D721Med (cell line): Measurements from ENCODE around the gene G3BP1.

ENCODE experiments used
- DNase-seq: peaks from one replicate; pipeline ENCODE4 v3.0.0; 2011; ENCODE audit warnings: low spot score; ENCODE audit not compliant: insufficient read length
- FAIRE-seq: peaks from 2 replicates; lab custom pipeline; 2011; peaks lifted over from hg19 to GRCh38; lab: Jason Lieb, UNC
- TF ChIP-seq, protein P1 (sequence below): IDR thresholded peaks from 2 replicates; pipeline ENCODE4 v1.5.1; 2012; ENCODE audit warnings: mild to moderate bottlenecking, control low read depth; ENCODE audit not compliant: insufficient read depth; ENCODE audit errors: missing control alignments

G3BP1 gene

DNA sequence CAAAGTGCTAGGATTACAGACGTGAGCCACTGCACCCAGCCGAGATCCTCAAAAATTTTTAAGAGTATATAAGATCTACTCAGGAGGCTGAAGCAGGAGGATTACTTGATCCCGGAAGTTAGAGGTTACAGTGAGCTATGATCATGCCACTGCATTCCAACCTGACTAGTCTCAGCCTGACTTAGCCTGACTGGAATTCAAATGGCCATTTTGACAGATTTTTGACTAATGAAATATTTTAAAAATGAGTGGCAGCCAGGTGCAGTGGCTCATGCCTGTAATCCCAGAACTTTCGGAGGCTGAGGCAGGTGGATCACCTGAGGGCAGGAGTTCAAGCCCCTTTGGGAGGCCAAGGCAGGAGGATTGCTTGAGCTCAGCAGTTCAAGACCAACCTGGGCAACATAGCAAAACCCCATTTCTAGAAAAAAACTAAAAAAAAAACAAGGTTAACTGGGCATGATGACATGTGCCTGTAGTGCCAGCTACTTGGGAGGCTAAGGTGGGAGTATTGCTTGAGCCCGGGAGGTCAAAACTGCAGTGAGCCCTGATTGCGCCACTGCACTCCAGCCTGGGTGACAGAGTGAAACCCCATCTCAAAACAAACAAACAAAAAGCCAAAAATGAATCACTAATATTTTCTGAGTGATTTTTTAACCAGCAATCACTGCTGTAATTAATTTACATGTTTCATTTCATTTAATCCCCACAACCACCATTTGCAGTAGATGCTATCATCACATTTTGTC is 29.9 kb upstream of the G3BP1 start:
- TF ChIP-seq, protein P1, sequence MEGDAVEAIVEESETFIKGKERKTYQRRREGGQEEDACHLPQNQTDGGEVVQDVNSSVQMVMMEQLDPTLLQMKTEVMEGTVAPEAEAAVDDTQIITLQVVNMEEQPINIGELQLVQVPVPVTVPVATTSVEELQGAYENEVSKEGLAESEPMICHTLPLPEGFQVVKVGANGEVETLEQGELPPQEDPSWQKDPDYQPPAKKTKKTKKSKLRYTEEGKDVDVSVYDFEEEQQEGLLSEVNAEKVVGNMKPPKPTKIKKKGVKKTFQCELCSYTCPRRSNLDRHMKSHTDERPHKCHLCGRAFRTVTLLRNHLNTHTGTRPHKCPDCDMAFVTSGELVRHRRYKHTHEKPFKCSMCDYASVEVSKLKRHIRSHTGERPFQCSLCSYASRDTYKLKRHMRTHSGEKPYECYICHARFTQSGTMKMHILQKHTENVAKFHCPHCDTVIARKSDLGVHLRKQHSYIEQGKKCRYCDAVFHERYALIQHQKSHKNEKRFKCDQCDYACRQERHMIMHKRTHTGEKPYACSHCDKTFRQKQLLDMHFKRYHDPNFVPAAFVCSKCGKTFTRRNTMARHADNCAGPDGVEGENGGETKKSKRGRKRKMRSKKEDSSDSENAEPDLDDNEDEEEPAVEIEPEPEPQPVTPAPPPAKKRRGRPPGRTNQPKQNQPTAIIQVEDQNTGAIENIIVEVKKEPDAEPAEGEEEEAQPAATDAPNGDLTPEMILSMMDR = no peak
- no peak for FAIRE-seq
- DNase-seq = no peak

DNA sequence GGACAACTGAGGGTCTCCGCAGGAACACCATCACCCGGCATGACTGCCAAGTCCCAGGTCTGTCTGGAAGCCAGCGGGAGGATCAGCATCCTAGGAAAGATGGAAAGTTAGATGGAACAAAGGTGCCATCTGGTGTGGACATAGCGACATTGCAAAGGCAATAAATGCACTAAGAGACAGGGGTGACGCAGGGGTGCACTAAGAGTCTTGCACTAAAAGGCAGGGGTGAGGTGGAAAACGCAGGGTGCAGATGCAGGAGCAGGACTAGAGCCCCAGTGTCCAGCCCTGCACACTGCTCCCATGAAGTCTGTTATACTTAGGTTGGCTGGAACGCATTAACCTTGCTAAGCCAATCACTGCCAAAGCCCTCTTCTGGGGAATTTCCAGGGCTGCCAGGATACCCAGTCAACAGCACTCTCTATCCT is 28.9 kb upstream of the G3BP1 start:
- FAIRE-seq (no peak), DNase-seq (no peak)
- TF ChIP-seq, protein P1 = peak; percentile 59

DNA sequence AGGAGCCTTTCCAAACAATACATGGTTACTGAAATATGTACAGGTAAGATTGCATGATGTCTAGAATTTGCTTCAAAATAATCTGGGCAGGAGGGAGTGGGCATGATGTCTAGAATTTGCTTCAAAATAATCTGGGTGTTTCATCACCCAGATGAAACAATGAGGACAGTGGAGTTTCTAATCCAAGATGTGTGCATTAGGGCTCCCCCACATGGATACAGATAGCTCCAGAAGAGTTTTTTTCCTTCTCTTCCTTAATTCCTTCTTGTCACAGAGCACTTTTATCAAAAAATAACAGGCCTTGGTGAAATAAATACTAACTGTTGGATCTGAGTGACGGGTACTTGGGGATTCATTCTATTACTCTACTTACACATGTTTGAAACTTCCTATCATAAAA is 28.2 kb upstream of the G3BP1 start:
- FAIRE-seq (no peak), DNase-seq (no peak)
- TF ChIP-seq, protein P1 = no peak

DNA sequence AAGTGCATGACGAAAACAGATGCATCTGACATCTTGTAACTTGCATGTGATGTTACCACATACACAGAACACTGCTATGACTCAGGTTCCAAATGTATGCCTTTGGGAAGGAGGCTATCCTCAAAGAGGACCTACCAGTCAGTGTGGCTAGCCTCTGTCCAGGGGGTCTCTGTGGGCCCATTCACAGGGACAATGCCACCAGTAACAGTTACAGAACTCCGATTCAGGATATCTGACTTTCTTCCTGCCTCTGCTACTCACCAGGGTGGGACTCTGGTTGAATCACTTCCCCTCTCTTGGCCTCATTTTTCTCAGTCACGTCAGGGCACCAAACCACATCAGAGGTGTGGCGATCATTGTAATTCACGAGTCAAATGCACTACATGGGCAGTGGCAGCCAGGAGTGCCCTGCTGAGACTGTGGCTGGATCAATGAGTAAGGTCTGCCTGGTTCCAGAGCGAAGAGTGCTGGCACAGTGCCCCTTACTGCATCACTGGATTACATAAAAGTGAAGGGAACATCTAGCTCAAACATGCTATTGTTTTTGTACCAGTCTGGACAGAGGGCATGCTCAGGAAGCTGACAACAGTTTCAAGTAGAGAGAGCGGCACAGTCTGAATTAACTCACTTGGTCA is 26.6 kb upstream of the G3BP1 start:
- TF ChIP-seq, protein P1 = no peak
- FAIRE-seq (no peak), DNase-seq (no peak)

DNA sequence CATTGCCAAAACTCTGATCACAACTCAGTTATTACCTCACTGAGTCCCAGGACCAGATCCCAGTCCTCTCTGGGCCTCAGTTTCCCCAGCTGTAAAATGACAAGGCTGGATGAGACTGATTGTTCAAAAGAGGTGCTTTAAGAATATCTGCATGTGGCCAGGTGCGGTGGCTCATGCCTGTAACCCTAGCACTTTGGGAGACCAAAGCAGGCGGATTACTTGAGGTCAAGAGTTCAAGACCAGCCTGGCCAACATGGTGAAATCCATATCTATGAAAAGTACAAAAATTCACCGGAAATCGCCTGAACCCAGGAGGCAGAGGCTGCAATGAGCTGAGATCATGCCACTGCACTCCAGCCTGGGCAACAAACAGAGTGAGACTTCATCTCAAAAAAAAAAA is 21.6 kb upstream of the G3BP1 start:
- FAIRE-seq (no peak), DNase-seq (no peak)
- TF ChIP-seq, protein P1 = no peak

DNA sequence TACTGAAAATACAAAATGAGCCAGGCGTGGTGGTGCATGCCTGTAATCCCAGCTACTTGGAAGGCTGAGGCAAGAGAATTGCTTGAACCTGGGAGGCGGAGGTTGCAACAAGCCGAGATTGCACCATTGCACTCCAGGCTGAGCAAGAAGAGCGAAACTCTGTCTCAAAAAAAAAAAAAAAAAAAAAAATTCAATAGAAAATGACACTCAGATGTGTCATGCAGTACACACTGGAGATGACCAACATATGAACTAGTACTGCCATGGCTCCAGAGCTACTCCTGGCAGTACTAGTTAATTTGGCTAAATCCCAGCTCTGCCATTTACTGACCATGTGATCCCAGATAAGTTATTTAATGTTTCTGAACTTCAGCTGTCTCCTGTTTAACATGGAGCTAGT is 20.7 kb upstream of the G3BP1 start:
- DNase-seq (no peak), FAIRE-seq (no peak)
- TF ChIP-seq, protein P1 = no peak

DNA sequence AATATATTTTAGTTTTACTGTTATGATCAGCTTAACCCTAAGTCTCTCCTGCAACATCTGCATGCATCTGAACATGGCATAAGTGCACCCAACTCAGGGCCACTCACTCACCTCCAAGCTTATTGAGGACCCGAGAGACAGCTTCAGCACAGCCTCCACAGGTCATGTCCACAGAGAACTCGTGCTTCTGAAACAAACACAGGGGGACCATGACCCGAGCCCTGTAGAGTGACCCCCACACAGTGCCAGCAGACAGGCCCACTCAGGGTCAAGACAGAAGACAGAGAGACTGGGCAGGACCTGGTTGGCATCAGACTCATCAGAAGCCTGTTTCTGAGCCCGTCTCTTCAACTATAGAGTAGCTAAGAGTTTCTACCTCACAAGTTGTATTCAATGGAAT is 20.2 kb upstream of the G3BP1 start:
- DNase-seq (no peak), FAIRE-seq (no peak)
- TF ChIP-seq, protein P1 = no peak
